ENCODE measurements around the gene DDX24. TPM values are rescaled to one million over a fixed set of nuclear protein-coding genes. Genes with fewer than 3 reads are reported as not detected.

Gene DDX24
- total RNA-seq, 2 donors from 2014 or later, result 131 to 137 TPM

GRCh38 chr14:94042433-94043091, 38.4 kb downstream of the DDX24 start:
- Mint-ChIP-seq H3K4me1 (no peaks in the 10 kb centered on the region), H3K9me3 (no peaks in the 10 kb centered on the region), H3K27me3 (ENCODE audit: insufficient read depth) (no peaks in the 10 kb centered on the region), H3K36me3 (ENCODE audit: low read depth) (peaks cover 26% of the 10 kb centered on the region), H3K4me3 (no peak overlapping the region), H3K27ac (no peak overlapping the region)
- Histone ChIP-seq H3K36me3 (ENCODE audit: control insufficient read depth, insufficient read depth, low read length) (peaks cover 13% of the 10 kb centered on the region), H3K9me3 (ENCODE audit: control insufficient read depth, low read length) (no peaks in the 10 kb centered on the region), H3K4me1 (ENCODE audit: control insufficient read depth, insufficient read depth, low read length) (no peaks in the 10 kb centered on the region), H3K4me3 (ENCODE audit: low read length) (no peak overlapping the region), H3K9ac (ENCODE audit: extremely low read depth, low read length, poor library complexity, severe bottlenecking) (no peak overlapping the region), H3K27me3 (ENCODE audit: control insufficient read depth, insufficient read depth, low read length, poor library complexity, severe bottlenecking) (no peaks in the 10 kb centered on the region), H3K27ac (ENCODE audit: low read depth, low read length) (no peak overlapping the region)
- DNase-seq, result no peak
- 90 to 91% methylated on average over 2 to 12 of the region's 12 CpGs for WGBS, 2 experiments (ENCODE audit: insufficient coverage in 1 of 2, insufficient read length in 1 of 2)
- no peak for TF ChIP-seq CTCF (conservative IDR thresholded peaks at IDR 0.05)

- Histone ChIP-seq H3K27ac (ENCODE audit: low read depth, low read length) (no peak overlapping the region), H3K4me1 (ENCODE audit: control insufficient read depth, insufficient read depth, low read length) (no peaks in the 10 kb centered on the region), H3K36me3 (ENCODE audit: control insufficient read depth, insufficient read depth, low read length) (peaks cover 8% of the 10 kb centered on the region), H3K9me3 (ENCODE audit: control insufficient read depth, low read length) (no peaks in the 10 kb centered on the region), H3K4me3 (ENCODE audit: low read length) (no peak overlapping the region), H3K27me3 (ENCODE audit: control insufficient read depth, insufficient read depth, low read length, poor library complexity, severe bottlenecking) (no peaks in the 10 kb centered on the region), H3K9ac (ENCODE audit: extremely low read depth, low read length, poor library complexity, severe bottlenecking) (no peak overlapping the region)
- H3K36me3 Mint-ChIP-seq (ENCODE audit: low read depth), result peaks cover 20% of the 10 kb centered on the region
- no peak for TF ChIP-seq CTCF (conservative IDR thresholded peaks at IDR 0.05)
- peaks cover 1% of the 10 kb centered on the region for H3K4me1 Mint-ChIP-seq
- no peak overlapping the region for H3K27ac Mint-ChIP-seq
- DNase-seq, result no peak
- H3K27me3 Mint-ChIP-seq (ENCODE audit: insufficient read depth), result no peaks in the 10 kb centered on the region
- no peaks in the 10 kb centered on the region for H3K9me3 Mint-ChIP-seq
- WGBS, 2 experiments (ENCODE audit: insufficient coverage in 1 of 2, insufficient read length in 1 of 2), result 93 to 96% methylated on average over 13 to 18 of the region's 18 CpGs
- H3K4me3 Mint-ChIP-seq, result no peak overlapping the region
Observed at GRCh38 chr14:94041551-94042346, 39.3 kb downstream of the DDX24 start.

- Histone ChIP-seq H3K9me3 (ENCODE audit: control insufficient read depth, low read length) (no peaks in the 10 kb centered on the region), H3K36me3 (ENCODE audit: control insufficient read depth, insufficient read depth, low read length) (peaks cover 3% of the 10 kb centered on the region), H3K4me3 (ENCODE audit: low read length) (no peak overlapping the region), H3K27ac (ENCODE audit: low read depth, low read length) (no peak overlapping the region), H3K4me1 (ENCODE audit: control insufficient read depth, insufficient read depth, low read length) (peaks cover 3% of the 10 kb centered on the region), H3K27me3 (ENCODE audit: control insufficient read depth, insufficient read depth, low read length, poor library complexity, severe bottlenecking) (no peaks in the 10 kb centered on the region), H3K9ac (ENCODE audit: extremely low read depth, low read length, poor library complexity, severe bottlenecking) (no peak overlapping the region)
- H3K27me3 Mint-ChIP-seq (ENCODE audit: insufficient read depth), result no peaks in the 10 kb centered on the region
- H3K4me3 Mint-ChIP-seq, result no peak overlapping the region
- WGBS, 2 experiments (ENCODE audit: insufficient coverage in 1 of 2, insufficient read length in 1 of 2), result 94 to 97% methylated on average over 10 to 13 of the region's 13 CpGs
- H3K9me3 Mint-ChIP-seq, result peaks cover 2% of the 10 kb centered on the region
- DNase-seq, result no peak
- H3K4me1 Mint-ChIP-seq, result peaks cover 8% of the 10 kb centered on the region
- H3K36me3 Mint-ChIP-seq (ENCODE audit: low read depth), result peaks cover 19% of the 10 kb centered on the region
- TF ChIP-seq CTCF (conservative IDR thresholded peaks at IDR 0.05), result no peak
- H3K27ac Mint-ChIP-seq, result no peak overlapping the region
Observed at GRCh38 chr14:94040796-94041195, 40.2 kb downstream of the DDX24 start.

Data from endodermal cell (in vitro differentiated cells).